IgD-negative memory B cell (primary cell): ENCODE measurements around the gene HECTD4. TPM values are rescaled to one million over a fixed set of nuclear protein-coding genes. Genes with fewer than 3 reads are reported as not detected.

ENCODE experiments used
- H3K27ac Mint-ChIP-seq, 3 donors: one replicate each; pipeline ENCODE4 v1.8.0; 2020 to 2022; ENCODE audit warnings: mild to moderate bottlenecking in 3 of 3, mixed read lengths in 3 of 3, moderate library complexity in 1 of 3
- H3K27me3 Mint-ChIP-seq: one replicate; pipeline ENCODE4 v1.8.0; 2021; ENCODE audit warnings: mixed read lengths
- H3K36me3 Mint-ChIP-seq: one replicate; pipeline ENCODE4 v1.8.0; 2020; ENCODE audit warnings: mild to moderate bottlenecking, mixed read lengths
- H3K4me1 Mint-ChIP-seq, 3 donors: one replicate each; pipeline ENCODE4 v1.8.0; 2020 to 2022; ENCODE audit warnings: mixed read lengths in 3 of 3, mild to moderate bottlenecking in 1 of 3
- H3K4me3 Mint-ChIP-seq, 4 donors: one replicate each; pipeline ENCODE4 v1.8.0; 2020 to 2022; ENCODE audit warnings: mild to moderate bottlenecking in 4 of 4, mixed read lengths in 4 of 4, moderate library complexity in 3 of 4
- H3K9me3 Mint-ChIP-seq, 3 donors: one replicate each; pipeline ENCODE4 v1.8.0; 2020 to 2021; ENCODE audit warnings: mixed read lengths in 3 of 3, mild to moderate bottlenecking in 1 of 3
- polyA plus RNA-seq: library from polyadenylated mRNA; unstranded; fragments of 300-500 nt; fragmentation: Illumina TruSeq; gene quantifications from one replicate; pipeline ENCODE4 v1.2.3, GENCODE V29; 2021

The HECTD4 gene
- polyA plus RNA-seq, 1 donor from 2014 or later: 6.8 TPM

DNA sequence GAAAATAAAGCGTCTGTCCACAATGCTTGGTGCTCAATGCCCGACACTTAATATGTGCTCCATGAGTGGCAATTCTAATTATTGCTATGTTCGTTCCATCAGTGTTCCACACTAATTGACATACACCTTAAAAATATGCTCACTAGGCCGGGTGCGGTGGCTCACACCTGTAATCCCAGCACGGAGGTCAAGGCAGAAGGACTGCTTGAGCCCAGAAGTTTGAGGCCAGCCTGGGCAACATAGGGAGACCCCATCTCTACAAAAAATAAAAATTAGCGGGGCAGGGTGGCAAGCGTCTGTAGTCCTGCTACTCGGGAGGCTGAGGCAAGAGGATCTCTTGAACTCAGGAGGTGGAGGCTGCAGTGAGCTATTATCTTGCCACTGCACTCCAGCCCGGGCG lies 635 bp upstream of the HECTD4 start:
- Mint-ChIP-seq H3K4me3 (peak overlapping the region; percentile 87 to 98 (median 98)), H3K9me3 (no peaks in the 10 kb centered on the region), H3K36me3 (no peaks in the 10 kb centered on the region), H3K27me3 (peaks cover 1% of the 10 kb centered on the region), H3K4me1 (peaks cover 18 to 24% (median 23%) of the 10 kb centered on the region in 3 donors), H3K27ac (peak overlapping the region; percentile 87 to 88 (median 88))

DNA sequence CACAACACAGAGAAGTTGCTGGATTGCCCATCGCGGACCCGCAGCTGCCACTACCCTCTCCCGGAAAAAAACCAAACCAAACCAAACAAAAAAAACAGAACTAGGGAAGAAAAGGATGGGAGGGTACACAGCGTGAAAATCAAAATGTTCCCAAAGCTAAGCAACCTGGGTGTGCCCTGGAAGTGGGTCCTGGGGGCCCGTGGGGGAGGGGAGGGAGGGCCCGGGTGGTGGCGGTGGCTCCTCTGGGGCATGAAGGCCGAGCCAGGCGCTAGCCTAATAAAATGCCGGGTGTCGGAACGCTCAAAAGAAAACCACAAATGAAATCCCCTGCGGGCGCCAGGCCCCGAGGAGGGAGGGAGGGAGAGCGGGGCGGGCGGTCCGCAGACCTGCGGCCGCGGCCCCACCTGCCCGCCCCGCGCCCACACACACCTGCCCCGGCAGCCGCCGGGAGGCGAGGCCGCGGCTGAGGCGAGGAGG lies 787 bp downstream of the HECTD4 start:
- peak overlapping the region; percentile 76 to 93 (median 88) for H3K27ac Mint-ChIP-seq
- H3K27me3 Mint-ChIP-seq: no peaks in the 10 kb centered on the region
- peak overlapping the region; percentile 89 to 96 (median 96) for H3K4me3 Mint-ChIP-seq

DNA sequence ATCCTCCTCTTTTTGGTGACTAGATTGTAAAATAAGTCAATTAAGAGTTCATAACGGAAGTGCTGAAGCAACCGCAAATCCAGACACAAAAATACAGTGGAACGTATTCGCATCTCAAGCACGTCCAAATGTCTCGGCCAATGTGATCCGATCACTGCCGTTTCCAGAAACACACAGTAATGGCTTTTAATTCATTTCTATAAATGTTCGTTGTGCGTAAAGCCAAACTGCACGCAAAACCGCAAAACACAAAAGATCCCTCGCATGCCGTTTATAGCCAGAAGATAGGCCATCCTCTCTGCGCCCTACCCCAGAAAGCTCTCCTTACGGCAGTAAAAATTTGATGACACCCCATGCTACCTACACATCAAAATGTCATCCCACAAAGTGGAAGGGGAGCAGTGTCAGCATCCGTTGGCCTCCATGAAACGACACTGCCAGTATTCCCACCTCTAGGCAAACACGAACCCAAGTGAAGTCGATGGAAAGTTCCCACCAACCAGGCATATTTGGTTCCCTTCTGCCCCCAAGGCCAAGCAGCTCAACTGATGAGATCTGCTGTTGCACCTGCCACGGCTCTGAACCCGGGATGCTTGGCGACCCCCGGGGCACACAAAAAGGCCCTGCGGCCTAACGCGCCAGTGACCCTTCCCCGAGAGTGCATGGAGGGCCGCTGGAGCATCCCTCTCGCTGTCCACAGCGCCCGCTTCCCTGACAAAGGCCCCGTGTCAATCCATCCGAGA lies 1.4 kb downstream of the HECTD4 start:
- Mint-ChIP-seq H3K36me3 (no peaks in the 10 kb centered on the region), H3K4me3 (peak overlapping the region; percentile 89 to 96 (median 96)), H3K9me3 (no peaks in the 10 kb centered on the region), H3K4me1 (peaks cover 14 to 19% (median 18%) of the 10 kb centered on the region in 3 donors), H3K27ac (peak overlapping the region; percentile 76 to 93 (median 88)), H3K27me3 (no peaks in the 10 kb centered on the region)

More for the DNA sequence above, 787 bp downstream of the HECTD4 start:
- peaks cover 16 to 19% (median 17%) of the 10 kb centered on the region in 3 donors for H3K4me1 Mint-ChIP-seq
- H3K36me3 Mint-ChIP-seq: no peaks in the 10 kb centered on the region
- no peaks in the 10 kb centered on the region for H3K9me3 Mint-ChIP-seq

DNA sequence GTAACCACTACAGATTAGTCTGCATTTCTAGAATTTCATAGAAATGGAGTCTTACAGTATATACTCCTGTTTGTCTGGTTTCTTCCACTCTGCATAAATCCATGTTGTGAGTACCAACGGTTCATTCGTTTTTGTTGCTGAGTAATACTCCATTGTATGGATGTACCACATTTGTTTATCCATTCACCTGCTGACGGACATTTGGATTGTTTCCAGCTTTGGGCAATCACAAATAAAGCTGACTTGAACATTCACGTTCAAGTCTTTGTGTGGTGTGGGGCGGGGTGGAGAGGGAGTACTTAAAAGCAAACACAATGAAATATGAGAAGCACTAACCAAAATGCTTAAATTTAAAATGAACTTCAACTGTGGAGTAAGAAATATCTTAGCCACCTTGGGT lies 7.1 kb downstream of the HECTD4 start:
- Mint-ChIP-seq H3K4me3 (no peak overlapping the region), H3K27me3 (no peaks in the 10 kb centered on the region), H3K27ac (peak overlapping the region in 1 of 3 donors; percentile 12), H3K9me3 (no peaks in the 10 kb centered on the region), H3K36me3 (peaks cover 5% of the 10 kb centered on the region), H3K4me1 (peaks cover 5 to 18% (median 11%) of the 10 kb centered on the region in 3 donors)

DNA sequence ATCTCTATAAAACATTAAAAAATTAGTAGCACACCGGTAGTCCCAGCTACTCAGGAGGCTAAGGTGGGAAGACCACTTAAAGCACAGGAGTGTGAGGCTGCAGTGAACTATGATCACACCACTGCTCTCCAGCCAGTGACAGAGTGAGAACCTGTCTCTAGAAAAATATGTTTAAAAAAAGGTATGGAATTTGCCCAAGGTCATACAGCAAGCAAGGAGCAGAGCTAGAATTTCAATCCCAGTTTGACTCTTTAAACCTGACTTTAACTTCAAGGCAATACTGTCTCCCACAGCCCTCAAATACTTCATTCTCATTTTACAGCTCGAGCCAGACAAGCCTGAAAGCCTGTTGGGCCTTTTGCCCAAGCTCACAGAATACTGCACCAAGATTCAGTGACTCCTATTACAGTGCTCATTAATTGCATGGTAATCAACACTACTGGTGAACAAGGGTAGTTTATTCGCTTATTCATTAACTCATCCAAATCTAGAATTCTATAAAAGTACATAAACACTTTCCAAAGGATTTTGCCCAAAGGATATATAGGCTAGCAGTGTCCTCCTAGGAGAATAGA lies 8.0 kb downstream of the HECTD4 start:
- no peak overlapping the region for H3K27ac Mint-ChIP-seq
- H3K4me1 Mint-ChIP-seq: peaks cover 5 to 14% (median 11%) of the 10 kb centered on the region in 3 donors
- H3K36me3 Mint-ChIP-seq: peaks cover 5% of the 10 kb centered on the region
- H3K27me3 Mint-ChIP-seq: no peaks in the 10 kb centered on the region
- H3K9me3 Mint-ChIP-seq: no peaks in the 10 kb centered on the region
- H3K4me3 Mint-ChIP-seq: no peak overlapping the region

DNA sequence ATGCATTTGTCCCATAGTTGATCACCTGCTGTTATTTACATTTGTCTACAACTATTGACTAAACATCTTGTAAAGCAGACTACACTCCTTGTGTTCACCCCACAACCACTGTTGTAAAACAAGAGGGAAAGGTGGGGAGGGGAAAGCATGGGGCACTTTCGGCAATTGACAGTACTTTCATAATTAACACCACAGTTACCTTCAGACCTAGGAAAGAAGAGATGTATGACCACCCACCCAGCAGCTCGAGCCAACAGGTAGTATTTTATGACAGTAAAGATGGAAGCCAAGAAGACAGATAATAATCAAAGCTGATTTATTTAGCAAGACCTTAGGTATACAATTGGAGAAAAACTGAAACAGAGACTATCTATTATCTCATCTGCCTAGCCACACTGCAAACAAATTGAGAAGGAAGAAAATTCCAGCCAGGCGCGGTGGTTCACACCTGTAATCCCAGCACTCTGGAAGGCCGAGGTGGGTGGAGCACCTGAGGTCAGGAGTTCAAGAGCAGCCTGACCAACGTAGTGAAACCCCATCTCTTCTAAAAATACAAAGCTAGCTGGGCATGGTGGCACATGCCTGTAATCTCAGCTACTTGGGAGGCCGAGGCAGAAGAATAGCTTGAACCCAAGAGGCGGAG lies 11.2 kb downstream of the HECTD4 start:
- Mint-ChIP-seq H3K4me1 (peaks cover 1 to 15% (median 11%) of the 10 kb centered on the region in 3 donors), H3K9me3 (no peaks in the 10 kb centered on the region), H3K27me3 (no peaks in the 10 kb centered on the region), H3K4me3 (no peak overlapping the region), H3K27ac (no peak overlapping the region), H3K36me3 (peaks cover 5% of the 10 kb centered on the region)

DNA sequence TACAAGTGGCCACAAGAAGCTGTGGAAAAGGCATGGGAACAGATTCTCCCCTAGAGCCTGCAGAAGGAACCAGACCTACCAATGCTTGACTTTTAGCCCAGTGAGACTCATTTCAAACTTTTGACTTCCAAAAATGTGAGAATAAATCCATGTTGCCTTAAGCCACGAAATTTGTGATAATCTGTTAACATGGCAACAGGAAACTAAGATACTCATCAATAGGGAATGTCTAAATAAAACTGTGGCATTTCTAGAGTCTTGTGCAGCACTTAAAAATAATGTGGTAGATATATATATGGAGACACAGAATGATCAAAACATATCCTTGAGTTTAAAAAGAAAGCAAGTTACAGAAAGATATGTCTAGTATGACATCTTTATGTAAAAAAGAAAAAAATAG lies 12.0 kb downstream of the HECTD4 start:
- H3K27me3 Mint-ChIP-seq: no peaks in the 10 kb centered on the region
- H3K27ac Mint-ChIP-seq: peak overlapping the region in 1 of 3 donors; percentile 65
- no peaks in the 10 kb centered on the region for H3K9me3 Mint-ChIP-seq
- H3K36me3 Mint-ChIP-seq: peaks cover 3% of the 10 kb centered on the region
- H3K4me3 Mint-ChIP-seq: no peak overlapping the region
- H3K4me1 Mint-ChIP-seq: peaks cover 3 to 15% (median 15%) of the 10 kb centered on the region in 3 donors

DNA sequence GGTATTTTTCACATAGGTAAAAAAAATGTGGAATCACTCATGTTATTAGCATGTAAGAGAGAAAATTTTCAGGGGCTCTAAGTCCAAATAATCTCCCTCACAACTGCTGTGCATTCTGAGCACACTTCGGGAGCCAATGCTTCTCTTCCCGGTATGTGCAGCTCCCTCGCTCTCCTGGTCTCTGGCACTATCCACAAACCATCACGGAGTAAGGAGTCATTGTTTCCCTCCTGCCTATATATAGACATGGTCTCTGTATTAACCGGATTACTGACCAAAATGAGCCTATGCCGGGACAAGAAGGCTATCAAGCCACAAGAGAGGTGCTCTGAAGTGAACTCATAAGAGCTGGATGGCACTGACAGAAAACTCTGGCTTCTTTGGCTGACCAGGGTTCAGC lies 13.4 kb downstream of the HECTD4 start:
- Mint-ChIP-seq H3K4me3 (no peak overlapping the region), H3K9me3 (no peaks in the 10 kb centered on the region), H3K27me3 (no peaks in the 10 kb centered on the region), H3K36me3 (no peaks in the 10 kb centered on the region), H3K27ac (no peak overlapping the region), H3K4me1 (peaks cover 3 to 9% (median 8%) of the 10 kb centered on the region in 3 donors)

DNA sequence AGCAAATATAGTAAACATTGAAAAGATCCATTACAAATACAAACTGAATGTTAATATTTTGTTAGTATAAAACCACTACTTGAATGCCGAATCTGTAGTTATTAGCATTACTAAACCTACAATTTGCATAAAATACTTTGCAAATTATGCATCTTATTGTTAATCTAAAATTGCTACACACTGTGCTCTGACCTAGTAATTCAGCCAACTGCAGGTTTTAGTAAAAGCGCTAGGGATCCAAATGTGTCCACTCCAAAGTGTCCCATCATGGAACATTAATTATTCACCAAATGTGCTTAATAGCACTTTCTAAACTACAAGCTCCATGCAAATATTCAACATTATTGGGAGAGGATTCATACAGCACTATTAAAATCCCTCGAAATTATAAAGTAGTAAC lies 14.3 kb downstream of the HECTD4 start:
- H3K27ac Mint-ChIP-seq: no peak overlapping the region
- H3K36me3 Mint-ChIP-seq: no peaks in the 10 kb centered on the region
- no peaks in the 10 kb centered on the region for H3K9me3 Mint-ChIP-seq
- H3K4me3 Mint-ChIP-seq: no peak overlapping the region
- H3K4me1 Mint-ChIP-seq: peaks cover 3 to 9% (median 6%) of the 10 kb centered on the region in 3 donors
- no peaks in the 10 kb centered on the region for H3K27me3 Mint-ChIP-seq

DNA sequence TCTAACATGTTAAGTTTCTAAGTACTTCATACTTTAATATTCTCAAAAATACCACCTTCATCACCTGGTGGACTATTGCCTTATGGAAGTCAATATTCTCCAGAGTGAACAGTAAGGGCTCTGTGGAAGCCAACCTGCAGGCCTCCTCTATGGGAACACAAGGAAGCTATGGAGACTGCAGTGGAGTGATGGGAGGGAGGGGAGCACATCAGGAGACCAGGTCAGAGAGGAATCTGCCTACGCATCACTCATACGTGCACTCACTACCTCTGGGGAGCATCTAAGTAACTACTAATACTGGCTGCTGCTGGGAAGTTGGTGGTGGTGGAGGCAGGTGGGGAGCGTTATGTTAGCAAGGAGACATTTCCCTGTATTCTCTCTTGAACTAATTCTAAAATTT lies 19.9 kb downstream of the HECTD4 start:
- peak overlapping the region in 1 of 4 donors; percentile 33 for H3K4me3 Mint-ChIP-seq
- peaks cover 4% of the 10 kb centered on the region for H3K36me3 Mint-ChIP-seq
- no peak overlapping the region for H3K27ac Mint-ChIP-seq
- peaks cover 1 to 5% (median 4%) of the 10 kb centered on the region in 3 donors for H3K4me1 Mint-ChIP-seq
- no peaks in the 10 kb centered on the region for H3K27me3 Mint-ChIP-seq
- no peaks in the 10 kb centered on the region for H3K9me3 Mint-ChIP-seq

DNA sequence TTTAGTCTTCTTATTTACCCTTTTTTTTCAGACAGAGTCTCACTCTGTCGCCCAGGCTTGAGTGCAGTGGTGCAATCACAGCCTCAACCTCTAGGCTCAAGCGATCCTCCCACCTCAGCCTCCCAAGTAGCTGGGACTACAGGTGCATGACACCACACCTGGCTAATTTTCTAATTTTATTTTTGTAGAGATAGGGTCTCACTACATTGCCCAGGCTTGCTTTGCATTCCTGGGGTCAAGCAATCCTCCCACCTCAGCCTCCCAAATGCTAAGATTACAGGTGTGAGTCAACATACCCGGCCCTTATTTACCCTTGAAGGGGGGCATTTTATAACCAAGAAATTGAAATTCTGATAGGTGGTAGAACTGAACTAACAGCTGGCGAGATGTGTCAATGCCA lies 21.0 kb downstream of the HECTD4 start:
- no peaks in the 10 kb centered on the region for H3K27me3 Mint-ChIP-seq
- no peaks in the 10 kb centered on the region for H3K9me3 Mint-ChIP-seq
- H3K27ac Mint-ChIP-seq: no peak overlapping the region
- H3K36me3 Mint-ChIP-seq: peaks cover 5% of the 10 kb centered on the region
- no peak overlapping the region for H3K4me3 Mint-ChIP-seq
- peaks cover 2 to 8% (median 8%) of the 10 kb centered on the region in 3 donors for H3K4me1 Mint-ChIP-seq

DNA sequence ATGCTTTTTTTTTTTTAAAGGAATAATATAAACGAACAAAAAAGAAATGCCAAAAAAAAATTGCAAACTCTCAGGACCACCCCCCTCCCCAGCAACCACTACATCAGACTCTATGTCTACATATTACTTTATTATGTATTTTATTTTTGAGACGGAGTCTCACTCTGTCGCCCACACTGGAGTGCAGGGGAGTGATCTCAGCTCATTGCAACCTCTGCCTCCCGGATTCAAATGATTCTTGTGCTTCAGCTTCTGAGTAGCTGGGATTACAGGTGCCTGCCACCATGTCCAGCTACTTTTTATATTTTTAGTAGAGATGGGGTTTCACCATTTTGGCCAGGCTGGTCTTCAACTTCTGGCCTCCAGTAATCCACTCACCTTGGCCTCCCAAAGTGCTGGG lies 22.9 kb downstream of the HECTD4 start:
- no peaks in the 10 kb centered on the region for H3K9me3 Mint-ChIP-seq
- H3K4me3 Mint-ChIP-seq: no peak overlapping the region
- H3K27ac Mint-ChIP-seq: no peak overlapping the region
- peaks cover 8 to 10% (median 9%) of the 10 kb centered on the region in 3 donors for H3K4me1 Mint-ChIP-seq
- no peaks in the 10 kb centered on the region for H3K27me3 Mint-ChIP-seq
- H3K36me3 Mint-ChIP-seq: peaks cover 5% of the 10 kb centered on the region

DNA sequence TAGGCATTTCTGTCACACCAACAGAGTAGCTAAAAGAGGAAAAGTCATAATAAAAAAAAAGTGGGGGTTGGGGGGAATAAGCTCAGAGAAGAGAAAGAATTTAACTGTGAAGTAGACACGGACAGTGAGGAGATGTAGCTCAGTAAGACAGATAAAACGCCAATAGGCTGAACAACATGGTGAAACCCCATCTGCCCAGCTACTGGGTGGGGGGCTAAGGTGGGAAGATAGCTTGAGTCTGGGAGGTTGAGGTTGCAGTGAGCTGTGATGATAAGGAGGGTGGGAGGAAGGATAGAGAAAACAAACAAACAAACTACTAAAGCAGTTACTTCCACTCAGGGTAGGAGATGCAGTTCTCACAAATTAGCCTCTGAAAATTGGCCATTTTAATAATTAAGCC lies 25.0 kb downstream of the HECTD4 start:
- Mint-ChIP-seq H3K27me3 (no peaks in the 10 kb centered on the region), H3K27ac (no peak overlapping the region), H3K4me3 (peak overlapping the region in 1 of 4 donors; percentile 63), H3K4me1 (peaks cover 16 to 20% (median 16%) of the 10 kb centered on the region in 3 donors), H3K9me3 (no peaks in the 10 kb centered on the region), H3K36me3 (peaks cover 5% of the 10 kb centered on the region)

DNA sequence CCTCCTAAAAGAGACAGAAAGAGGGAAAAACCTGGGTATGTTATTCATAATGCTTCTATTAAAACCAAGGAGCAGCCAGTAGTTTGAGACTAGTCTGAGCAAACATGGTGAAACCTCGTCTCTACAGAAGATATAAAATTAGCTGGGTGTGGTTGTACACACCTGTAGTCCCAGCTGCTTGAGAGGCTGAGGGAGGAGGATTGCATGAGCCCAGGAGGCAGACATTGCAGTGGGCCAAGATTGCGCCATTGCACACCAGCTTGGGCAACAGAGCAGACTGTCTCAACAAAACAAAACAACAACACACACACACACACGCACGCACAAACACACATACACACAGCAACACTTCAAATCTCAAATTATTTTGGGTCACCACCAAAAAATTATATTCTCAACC lies 27.8 kb downstream of the HECTD4 start:
- Mint-ChIP-seq H3K9me3 (no peaks in the 10 kb centered on the region), H3K4me1 (peaks cover 21 to 32% (median 28%) of the 10 kb centered on the region in 3 donors), H3K27ac (no peak overlapping the region), H3K27me3 (no peaks in the 10 kb centered on the region), H3K36me3 (peaks cover 4% of the 10 kb centered on the region), H3K4me3 (peak overlapping the region in 3 of 4 donors; percentile 38 to 76 (median 48))

DNA sequence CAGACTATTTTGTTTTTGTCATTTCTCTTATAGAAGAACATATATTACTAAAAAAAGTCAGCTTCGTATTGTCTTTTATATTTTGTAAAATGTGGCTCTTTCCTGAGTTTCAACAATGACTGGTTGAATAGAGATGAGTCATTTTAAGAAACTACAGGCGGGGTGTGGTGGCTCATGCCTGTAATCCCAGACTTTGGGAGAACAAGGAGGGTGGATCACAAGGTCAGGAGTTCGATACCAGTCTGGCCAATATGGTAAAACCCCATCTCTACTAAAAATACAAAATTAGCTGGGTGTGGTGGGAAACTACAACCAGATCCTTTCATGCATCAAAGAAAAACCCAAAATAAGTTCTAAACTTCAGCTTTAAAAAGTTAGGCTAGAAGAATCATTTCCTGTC lies 28.8 kb downstream of the HECTD4 start:
- Mint-ChIP-seq H3K27ac (peak overlapping the region in 1 of 3 donors; percentile 59), H3K4me1 (peaks cover 22 to 34% (median 29%) of the 10 kb centered on the region in 3 donors), H3K4me3 (peak overlapping the region in 2 of 4 donors; percentile 41 to 83), H3K9me3 (no peaks in the 10 kb centered on the region), H3K27me3 (no peaks in the 10 kb centered on the region), H3K36me3 (peaks cover 5% of the 10 kb centered on the region)
